Motor neuron (in vitro differentiated cells): ENCODE results near the gene MPO. TPM values are rescaled to one million over a fixed set of nuclear protein-coding genes. Genes with fewer than 3 reads are reported as not detected.

Experiments
- ATAC-seq, 8 experiments: fragments of 200-7000 bp; cut with Tn5 transposase; replicated peaks in 6 of 8; 2 replicates each; pipeline ENCODE4 v1.8.0; 2021; ENCODE audit warnings: mild to moderate bottlenecking in 8 of 8, moderate library complexity in 8 of 8
- H3K27ac ChIP-seq, 2 donors: fragments of 250-450 bp; sonication (Bioruptor Pico); 2 replicates each; pipeline ENCODE4 v1.9.0; 2021; ENCODE audit warnings: antibody characterized with exemption in 2 of 2, mild to moderate bottlenecking in 2 of 2, moderate library complexity in 1 of 2
- H3K4me1 ChIP-seq, 2 donors: fragments of 250-450 bp; sonication (Bioruptor Pico); replicated peaks in 1 of 2; 2 replicates each; pipeline ENCODE4 v1.6.1; 2021; ENCODE audit warnings: antibody characterized with exemption in 2 of 2, mild to moderate bottlenecking in 2 of 2, moderate library complexity in 1 of 2
- H3K4me3 ChIP-seq, 5 donors: fragments of 250-450 bp; sonication (Bioruptor Pico); 2 replicates each; pipeline ENCODE4 v1.9.0; 2021; ENCODE audit warnings: antibody characterized with exemption in 5 of 5, mild to moderate bottlenecking in 5 of 5, moderate library complexity in 4 of 5
- WGBS, 10 experiments: fragments of 450-650 bp; shearing (Covaris generic); methylation state at CpG; one replicate each; pipeline ENCODE4 v1.0.0; 2022; 5-methylcytosine and 5-hydroxymethylcytosine counted together
- in situ Hi-C, 9 experiments: fragments of 400-800 bp; cut with MboI; loops; one replicate each; pipeline ENCODE4 v1.15.0; 2021; ENCODE audit warnings: low sequenced_read_pairs in 9 of 9, low pct_unique_long_range_greater_than_20kb in 2 of 9; ENCODE audit not compliant: unreplicated experiment in 9 of 9
- total RNA-seq, 8 experiments: library from RNA; unstranded; fragments of 300-600 nt; gene quantifications; 2 replicates each; pipeline versions ENCODE4 v1.2.3 to v1.2.4, GENCODE V29; 2022

The MPO gene
- total RNA-seq, 8 experiments from 2014 or later: 0.18 to 3.2 (median 0.59) TPM; not detected in 3

DNA sequence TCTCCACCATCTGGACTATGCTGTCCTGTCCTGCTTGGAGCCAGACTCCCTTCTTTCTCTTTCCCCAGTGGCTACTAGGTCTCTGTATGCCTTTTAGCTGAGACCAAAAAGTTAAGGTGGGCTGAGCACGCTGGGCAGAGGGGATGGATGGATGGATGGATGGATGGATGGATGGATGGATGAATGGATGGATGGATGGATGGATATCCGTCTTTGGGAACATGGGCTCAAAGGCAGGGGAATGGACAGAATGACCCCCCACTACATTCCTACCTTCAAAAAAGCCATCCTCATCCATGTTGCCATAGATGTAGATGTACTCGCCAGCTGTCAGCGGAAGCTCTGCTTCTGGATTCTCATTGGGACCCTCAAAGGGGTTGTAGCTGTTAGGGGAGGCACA is 35.0 kb upstream of the MPO start:
- Histone ChIP-seq H3K4me3 (no peak overlapping the region), H3K4me1 (no peaks in the 10 kb centered on the region), H3K27ac (no peak overlapping the region)
- ATAC-seq: no peak
- WGBS, 10 experiments: 36 to 92% (median 66%) methylated on average over 1 to 4 of the region's 4 CpGs; no CpG with 5 or more reads in 6 of the 10 experiments
- in situ Hi-C loops: loop anchor here in 1 of 9 experiments (10.0 kb wide), 1 partner anchor 129 kb away; no protein-coding TSS in a partner anchor

DNA sequence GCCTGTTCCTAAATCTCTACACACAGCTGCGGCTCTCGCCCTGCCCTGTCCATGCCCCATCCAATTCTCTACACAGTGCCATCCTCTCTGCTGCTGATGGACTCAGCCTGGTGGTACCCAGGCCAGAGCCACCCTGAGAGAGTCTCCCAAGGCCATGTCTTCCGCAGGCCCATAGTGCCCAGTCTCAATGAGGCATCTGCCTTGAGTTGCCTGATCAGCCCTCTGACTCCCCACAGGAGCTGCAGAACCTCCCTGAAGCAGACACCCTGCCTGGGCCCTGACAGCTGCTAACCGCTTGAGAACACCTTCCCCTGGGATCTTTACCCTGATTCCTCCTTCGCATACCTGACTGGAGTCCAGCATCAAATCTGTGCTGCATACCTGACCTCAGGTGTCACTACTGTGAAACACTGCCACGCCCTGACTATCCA is 34.6 kb upstream of the MPO start:
- Histone ChIP-seq H3K4me1 (no peaks in the 10 kb centered on the region), H3K27ac (no peak overlapping the region), H3K4me3 (no peak overlapping the region)
- no peak for ATAC-seq
- in situ Hi-C loops: loop anchor here in 1 of 9 experiments (10.0 kb wide), 1 partner anchor 130 kb away; no protein-coding TSS in a partner anchor
- 47 to 100% (median 90%) methylated on average over 1 to 3 of the region's 6 CpGs; no CpG with 5 or more reads in 4 of the 10 experiments for WGBS, 10 experiments

DNA sequence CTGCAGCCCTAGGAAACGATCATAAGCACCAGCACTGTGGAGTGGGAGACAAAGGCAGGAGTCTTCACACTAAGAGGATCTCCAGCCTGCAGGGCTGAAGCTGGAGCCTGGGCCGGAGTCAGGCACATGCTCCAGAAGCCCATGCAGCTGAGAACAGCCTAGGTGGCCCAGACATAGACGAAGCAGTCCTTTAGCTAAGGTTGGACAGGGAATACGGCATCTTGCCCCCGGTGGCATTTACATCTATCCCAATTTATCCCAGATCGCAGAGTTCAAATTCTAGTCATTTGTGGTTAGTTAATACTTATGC is 33.9 kb upstream of the MPO start:
- Histone ChIP-seq H3K27ac (no peak overlapping the region), H3K4me1 (no peaks in the 10 kb centered on the region), H3K4me3 (no peak overlapping the region)
- no peak for ATAC-seq
- WGBS, 10 experiments: 43 to 100% (median 78%) methylated on average over 1 to 5 of the region's 6 CpGs; no CpG with 5 or more reads in 2 of the 10 experiments
- in situ Hi-C loops: loop anchor here in 1 of 9 experiments (10.0 kb wide), 1 partner anchor 130 kb away; no protein-coding TSS in a partner anchor

DNA sequence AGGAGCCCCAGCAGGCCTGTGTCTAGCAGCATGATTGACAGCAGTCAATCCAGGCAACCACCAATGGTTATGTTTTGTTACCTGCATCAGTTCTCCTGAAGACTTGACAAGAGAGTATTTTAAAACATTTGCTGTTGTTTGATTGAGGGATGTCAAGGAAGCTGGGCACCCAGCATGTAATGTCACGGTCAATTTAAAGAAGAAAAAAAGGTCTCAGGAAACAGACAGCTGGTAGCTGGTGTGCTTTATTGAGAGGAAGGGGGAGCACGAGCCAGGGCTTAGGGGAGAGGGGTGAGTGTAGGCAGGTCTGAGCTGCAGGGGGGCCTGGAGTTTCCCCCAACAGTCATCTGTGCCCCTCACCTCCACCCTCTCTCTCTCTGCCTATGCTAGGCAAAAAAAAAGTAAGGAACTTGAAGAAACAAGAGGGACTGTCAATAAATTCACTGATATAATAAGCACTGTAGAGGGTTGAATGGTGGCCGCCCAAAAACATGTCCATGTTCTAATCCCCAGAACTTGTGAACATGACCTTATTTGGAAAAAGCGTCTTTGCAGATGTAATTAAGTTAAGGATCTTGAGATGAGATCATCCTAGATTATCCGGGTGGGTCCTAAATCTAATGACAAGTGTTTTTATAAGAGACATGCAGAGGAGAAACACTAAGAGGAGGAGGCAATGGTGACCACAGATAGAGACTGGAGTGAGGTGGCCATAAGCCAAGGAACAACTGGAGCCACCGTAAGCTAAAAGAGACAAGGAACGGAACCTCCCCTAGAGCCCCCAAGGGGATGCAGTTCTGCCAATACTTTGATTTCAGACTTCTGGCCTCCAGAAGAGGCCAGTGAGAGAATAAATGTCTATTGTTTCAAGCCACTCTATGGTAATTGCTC is 33.3 kb upstream of the MPO start:
- Histone ChIP-seq H3K4me3 (no peak overlapping the region), H3K4me1 (no peaks in the 10 kb centered on the region), H3K27ac (no peak overlapping the region)
- in situ Hi-C loops: loop anchor here in 1 of 9 experiments (10.0 kb wide), 1 partner anchor 131 kb away; no protein-coding TSS in a partner anchor
- ATAC-seq: peak in 3 of 8 experiments; percentile 38 to 72 (median 61)
- 22 to 100% (median 70%) methylated on average over 2 to 7 of the region's 7 CpGs; no CpG with 5 or more reads in 1 of the 10 experiments for WGBS, 10 experiments

DNA sequence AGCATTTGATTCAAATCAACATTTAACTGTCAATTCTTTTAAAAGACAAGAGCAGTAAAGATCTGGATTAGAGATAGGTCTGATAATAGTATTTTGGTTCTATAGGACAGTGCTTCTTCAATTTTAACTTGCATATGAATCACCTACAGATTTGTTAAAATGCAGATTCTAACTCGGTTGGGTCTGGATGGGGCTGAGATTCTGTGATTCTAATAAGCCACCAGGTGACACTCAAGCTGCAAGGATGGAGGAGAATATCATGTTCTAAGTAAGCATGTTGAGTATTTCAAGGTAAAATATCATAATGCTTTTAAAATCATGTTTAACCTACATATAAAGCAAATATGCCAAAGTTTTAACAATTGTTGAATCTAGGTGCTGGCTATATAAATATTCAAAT is 32.1 kb upstream of the MPO start:
- no peak for ATAC-seq
- 0 to 50% (median 17%) methylated on average over 1 of the region's 1 CpG; no CpG with 5 or more reads in 2 of the 10 experiments for WGBS, 10 experiments
- in situ Hi-C loops: loop anchor here in 1 of 9 experiments (10.0 kb wide), 1 partner anchor 132 kb away; no protein-coding TSS in a partner anchor
- Histone ChIP-seq H3K4me1 (no peaks in the 10 kb centered on the region), H3K4me3 (no peak overlapping the region), H3K27ac (no peak overlapping the region)

DNA sequence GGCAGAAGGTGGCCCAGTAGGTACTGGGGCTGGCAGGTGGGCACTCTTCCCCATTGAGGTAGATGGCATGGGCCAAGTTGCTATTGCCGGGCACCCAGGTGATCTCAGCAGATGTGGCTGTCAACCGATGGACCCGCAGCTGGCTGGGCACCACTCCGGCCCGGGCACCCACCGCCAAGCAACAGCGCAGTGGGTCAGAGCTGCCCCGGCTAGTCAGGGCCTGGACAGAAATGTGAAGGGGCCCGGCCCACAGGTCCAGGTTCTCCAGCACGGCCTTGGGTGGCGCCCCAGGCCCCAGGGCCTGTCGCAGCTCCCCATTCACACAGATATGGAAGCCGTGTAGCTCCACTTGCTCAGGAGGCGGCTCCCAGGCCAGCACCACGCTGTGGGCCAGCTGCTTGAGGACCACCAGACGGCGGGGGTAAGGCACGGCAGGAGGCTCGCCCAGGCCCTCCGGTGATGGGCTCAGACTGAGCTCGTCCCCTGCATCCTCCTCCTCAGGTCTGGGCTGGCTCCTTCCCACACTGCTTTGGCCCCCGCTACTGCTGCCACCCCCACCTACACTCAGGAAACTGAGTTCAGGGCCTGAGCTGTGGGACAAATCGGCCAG is 31.4 kb upstream of the MPO start:
- 40 to 100% (median 60%) methylated on average over 1 to 7 of the region's 23 CpGs; no CpG with 5 or more reads in 5 of the 10 experiments for WGBS, 10 experiments
- in situ Hi-C loops: loop anchor here in 1 of 9 experiments (10.0 kb wide), 1 partner anchor 133 kb away; no protein-coding TSS in a partner anchor
- no peak for ATAC-seq

DNA sequence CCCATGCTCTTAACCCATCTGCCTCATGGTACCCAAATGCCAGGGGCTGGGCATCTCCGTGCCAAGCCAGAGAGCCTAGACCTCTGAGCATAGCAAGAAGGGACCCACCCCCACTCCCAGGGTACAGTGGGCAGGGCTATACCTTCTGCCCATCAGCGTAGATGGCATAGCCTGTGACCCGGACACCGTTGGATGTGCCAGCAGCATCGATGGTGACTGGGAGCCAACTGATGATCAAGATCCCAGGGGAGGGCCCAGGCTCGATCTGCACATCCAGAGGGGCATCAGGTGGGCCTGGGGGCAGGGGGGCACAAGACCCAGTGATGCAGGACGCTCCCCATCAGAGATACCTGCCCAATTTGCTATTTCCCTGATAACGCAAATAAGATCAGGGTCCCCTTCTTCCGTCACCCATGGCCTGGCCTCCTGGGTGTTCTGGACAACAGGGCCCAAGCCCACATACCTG is 30.7 kb upstream of the MPO start:
- ATAC-seq: no peak
- H3K4me1 ChIP-seq: no peaks in the 10 kb centered on the region
- no peak overlapping the region for H3K4me3 ChIP-seq
- WGBS, 10 experiments: 83 to 100% (median 100%) methylated on average over 1 of the region's 9 CpGs; no CpG with 5 or more reads in 7 of the 10 experiments
- H3K27ac ChIP-seq: no peak overlapping the region
- in situ Hi-C loops: loop anchor here in 1 of 9 experiments (10.0 kb wide), 1 partner anchor 133 kb away; no protein-coding TSS in a partner anchor

More for the DNA sequence above, 31.4 kb upstream of the MPO start:
- Histone ChIP-seq H3K27ac (no peak overlapping the region), H3K4me1 (no peaks in the 10 kb centered on the region), H3K4me3 (no peak overlapping the region)

DNA sequence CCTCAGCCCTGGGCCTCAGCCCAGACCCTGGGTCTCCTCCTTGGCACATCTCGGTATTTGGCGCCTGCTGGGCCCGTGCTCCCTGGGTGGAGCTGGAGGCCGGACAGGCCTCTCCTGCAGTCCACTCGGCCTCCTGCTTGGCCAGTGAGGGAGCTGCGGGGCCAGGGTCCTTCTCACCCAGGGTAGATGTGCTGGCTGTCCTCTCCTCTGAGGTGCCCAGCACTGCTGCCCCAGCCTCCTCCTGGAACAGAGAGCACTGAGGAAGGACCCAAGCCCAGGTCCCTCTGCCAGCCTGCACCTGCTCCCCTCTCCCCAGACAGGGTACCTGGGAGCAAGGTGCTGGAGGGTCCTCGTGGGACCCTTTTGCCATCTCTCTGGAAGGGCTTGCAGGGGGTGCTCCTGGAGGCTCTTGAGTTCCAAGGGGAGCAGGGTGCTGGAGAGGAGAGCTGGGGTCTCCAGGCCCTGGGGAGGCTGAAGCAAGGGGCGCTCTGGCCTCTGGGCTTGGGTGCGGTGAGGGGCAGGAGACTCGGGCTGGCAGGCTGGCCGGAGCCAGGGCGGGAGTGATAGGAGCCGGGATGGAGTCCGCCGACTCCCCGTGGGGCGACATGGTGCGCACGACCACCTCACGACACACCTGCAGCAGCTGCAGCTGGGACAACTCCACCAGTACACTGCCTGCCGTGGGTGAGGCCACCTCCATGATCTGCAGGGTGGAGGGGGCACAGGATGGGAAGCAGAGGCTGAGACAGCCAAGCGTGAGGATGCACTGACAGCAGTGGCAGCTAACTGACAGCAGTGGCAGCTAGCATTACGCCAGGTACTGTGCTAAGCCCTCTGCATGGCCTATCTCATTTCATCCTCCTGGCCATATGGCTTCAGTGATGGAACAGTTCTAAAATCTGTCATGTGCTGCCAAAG is 30.0 kb upstream of the MPO start:
- 80 to 83% methylated on average over 1 to 4 of the region's 23 CpGs; no CpG with 5 or more reads in 8 of the 10 experiments for WGBS, 10 experiments
- Histone ChIP-seq H3K27ac (no peak overlapping the region), H3K4me3 (no peak overlapping the region), H3K4me1 (no peaks in the 10 kb centered on the region)
- in situ Hi-C loops: loop anchor here in 1 of 9 experiments (10.0 kb wide), 1 partner anchor 134 kb away; no protein-coding TSS in a partner anchor
- ATAC-seq: no peak

DNA sequence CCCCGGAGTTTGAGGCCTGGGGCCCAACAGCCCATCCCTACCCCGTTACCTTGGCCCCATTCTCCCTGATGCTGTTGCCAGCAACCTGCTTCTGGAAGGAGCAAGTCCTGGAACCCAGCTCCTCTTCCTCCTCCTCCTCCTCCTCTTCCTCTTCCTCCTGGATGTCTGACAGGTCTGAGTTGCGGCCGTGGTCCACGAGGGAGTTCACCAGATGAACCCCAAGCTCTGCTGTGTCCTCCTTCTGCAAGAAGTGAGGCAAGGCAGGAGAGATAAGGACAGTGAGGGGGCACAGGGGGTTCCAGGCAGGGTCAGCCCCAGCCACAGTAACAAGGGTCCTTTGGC is 29.2 kb upstream of the MPO start:
- no peak overlapping the region for H3K4me3 ChIP-seq
- no peak for ATAC-seq
- 60 to 73% methylated on average over 1 to 3 of the region's 5 CpGs; no CpG with 5 or more reads in 8 of the 10 experiments for WGBS, 10 experiments
- H3K27ac ChIP-seq: no peak overlapping the region
- no peaks in the 10 kb centered on the region for H3K4me1 ChIP-seq
- in situ Hi-C loops: loop anchor here in 1 of 9 experiments (10.0 kb wide), 1 partner anchor 135 kb away; no protein-coding TSS in a partner anchor

DNA sequence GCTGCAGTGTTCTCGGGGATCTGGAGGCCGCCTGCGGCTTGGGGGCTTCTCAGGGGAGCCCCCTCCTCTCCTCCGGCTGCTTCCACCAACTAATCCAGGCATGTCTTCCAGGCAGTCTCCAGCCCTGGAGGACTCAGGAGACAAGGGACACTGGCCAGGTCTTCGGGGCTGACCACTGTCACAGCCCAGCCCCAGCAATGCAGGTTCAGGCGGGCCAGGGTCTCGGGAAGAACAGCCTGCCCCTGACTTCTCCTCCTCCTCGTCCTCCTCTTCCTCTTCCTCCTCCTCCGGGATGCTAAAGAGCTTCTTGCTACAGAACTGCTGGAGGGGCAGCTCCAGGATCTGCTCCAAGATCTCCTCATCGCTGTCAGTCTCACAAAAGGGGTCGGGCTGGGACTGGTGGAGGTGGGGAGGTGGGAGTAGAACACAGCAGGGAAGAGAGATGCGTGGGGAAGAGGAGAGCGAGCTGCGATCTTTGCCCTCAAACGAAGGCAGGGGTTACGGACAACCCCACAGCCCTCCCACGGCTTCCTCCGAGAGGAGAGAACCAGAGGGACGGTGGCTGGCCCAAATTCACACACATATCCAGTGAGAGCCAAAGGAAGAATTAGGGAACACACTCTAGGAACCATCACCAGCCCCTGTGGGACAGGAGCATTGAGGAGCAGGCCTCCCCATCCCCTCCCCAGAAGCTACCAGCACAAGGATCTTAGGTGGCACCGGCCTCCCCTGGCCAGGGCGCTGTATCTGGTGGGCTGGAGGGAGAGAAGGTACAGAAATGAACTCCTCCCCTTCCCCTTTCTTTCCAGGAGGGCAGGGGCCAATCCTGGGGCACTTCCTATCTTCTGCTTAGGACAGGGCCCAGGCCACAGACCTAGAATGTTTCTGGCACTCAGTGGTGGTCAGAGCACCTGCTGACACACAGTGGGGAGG is 28.5 kb upstream of the MPO start:
- Histone ChIP-seq H3K4me3 (no peak overlapping the region), H3K27ac (no peak overlapping the region), H3K4me1 (no peaks in the 10 kb centered on the region)
- no peak for ATAC-seq
- in situ Hi-C loops: no loop called here
- WGBS, 10 experiments: 70 to 100% (median 79%) methylated on average over 1 to 9 of the region's 21 CpGs; no CpG with 5 or more reads in 6 of the 10 experiments

DNA sequence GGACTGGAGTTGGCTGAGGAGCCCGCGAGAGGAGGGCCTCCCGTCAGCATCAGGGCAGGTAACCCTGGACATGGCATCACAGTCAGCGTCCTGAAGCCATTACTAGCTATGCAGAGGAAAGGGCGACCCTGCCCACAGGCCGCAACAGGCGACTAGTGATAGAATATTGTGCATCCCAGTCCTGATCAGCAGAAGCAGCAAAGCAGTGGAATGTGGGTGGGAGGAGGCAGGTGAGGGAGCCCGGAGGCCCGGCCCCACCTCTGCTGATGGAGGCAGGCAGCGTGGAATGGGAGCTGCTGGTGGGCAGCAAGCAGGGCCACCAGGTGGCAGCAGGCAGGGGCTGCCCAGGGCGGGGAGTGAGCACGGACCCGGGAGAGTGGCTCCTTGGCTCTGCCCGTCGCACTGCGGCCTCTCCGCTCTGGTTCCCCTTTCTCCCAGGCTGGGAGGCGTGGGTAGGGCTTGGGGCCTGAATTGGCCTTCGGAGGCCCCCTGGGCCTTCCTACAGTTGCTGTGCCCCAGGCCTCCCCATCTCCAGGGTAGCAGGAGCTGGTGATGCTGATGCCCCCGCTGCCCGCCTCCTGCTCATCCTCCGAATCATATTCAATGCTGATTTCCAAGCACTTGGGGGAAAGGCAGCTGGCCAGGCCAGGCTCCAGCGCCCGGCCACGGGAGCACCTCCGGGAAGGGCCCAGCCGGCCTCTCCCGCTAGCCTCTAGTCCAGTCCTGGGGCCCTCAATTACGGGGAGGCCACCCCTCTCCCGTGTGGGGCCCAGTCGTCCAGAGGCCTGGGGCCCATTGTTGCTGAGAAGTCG is 27.6 kb upstream of the MPO start:
- Histone ChIP-seq H3K4me3 (no peak overlapping the region), H3K4me1 (no peaks in the 10 kb centered on the region), H3K27ac (no peak overlapping the region)
- in situ Hi-C loops: no loop called here
- peak in 3 of 8 experiments; percentile 18 to 62 (median 51) for ATAC-seq
- WGBS, 10 experiments: 16 to 100% (median 63%) methylated on average over 1 to 5 of the region's 32 CpGs; no CpG with 5 or more reads in 5 of the 10 experiments
